Stimulated activated CD4-positive, alpha-beta T cell treated with anti-CD3 and anti-CD28 coated beads, TNF-alpha, amount 100 ng/mL, for 1 hour (primary cell): Measurements from ENCODE around the gene LGR6.
"Not testable (repeated sequence)": the region's sequence is repeated elsewhere in the genome, so short reads cannot be mapped to it uniquely, and the experiment has no call there.

Experiments used
- DNase-seq, 3 donors: peaks; one replicate each; pipeline ENCODE4 v3.0.0-alpha.2; 2020; ENCODE audit warnings: low read depth in 3 of 3, low spot score in 1 of 3

The LGR6 gene

GRCh38 chr1:202158810-202159533 lies 34.6 kb upstream of the LGR6 start:
- DNase-seq = no peak

GRCh38 chr1:202159534-202160371 lies 33.8 kb upstream of the LGR6 start:
- DNase-seq = peak in 1 of 3 donors; percentile 48

- peak; percentile 59 to 82 (median 67) for DNase-seq
Measured at GRCh38 chr1:202160377-202160940, 33.1 kb upstream of the LGR6 start, which contains the start of gene PTPN7. PTPN7 (minus strand) TSS chr1:202160602; CDS start chr1:202159402, 1,200 bp downstream.

- DNase-seq = no peak
Measured at GRCh38 chr1:202161151-202162046, 32.2 kb upstream of the LGR6 start.

GRCh38 chr1:202162047-202162417 lies 31.6 kb upstream of the LGR6 start:
- peak in 1 of 3 donors; percentile 27 for DNase-seq

GRCh38 chr1:202162418-202163280 lies 30.9 kb upstream of the LGR6 start:
- DNase-seq = no peak

GRCh38 chr1:202163281-202164270 lies 30.0 kb upstream of the LGR6 start:
- DNase-seq = no peak

GRCh38 chr1:202164271-202165037 lies 29.1 kb upstream of the LGR6 start:
- peak in 2 of 3 donors; percentile 47 to 55 for DNase-seq

GRCh38 chr1:202165267-202165941 lies 28.2 kb upstream of the LGR6 start:
- no peak for DNase-seq

- DNase-seq = no peak
Measured at GRCh38 chr1:202165942-202166843, 27.4 kb upstream of the LGR6 start.

- DNase-seq = not testable (repeated sequence)
Measured at GRCh38 chr1:202167054-202167453, 26.5 kb upstream of the LGR6 start.

GRCh38 chr1:202167708-202168415 lies 25.7 kb upstream of the LGR6 start:
- no peak for DNase-seq

- DNase-seq = no peak
Measured at GRCh38 chr1:202168861-202169260, 24.7 kb upstream of the LGR6 start.

GRCh38 chr1:202170726-202171125 lies 22.9 kb upstream of the LGR6 start:
- no peak for DNase-seq

GRCh38 chr1:202171292-202172014 lies 22.1 kb upstream of the LGR6 start:
- no peak for DNase-seq
